B cell (primary cell): ENCODE results near the gene LPCAT3. TPM values are rescaled to one million over a fixed set of nuclear protein-coding genes. Genes with fewer than 3 reads are reported as not detected.

Experiments used
- ATAC-seq: fragments of 200-7000 bp; cut with Tn5 transposase; one replicate; pipeline ENCODE4 v1.10.0; 2021; ENCODE audit warnings: low read depth, mild to moderate bottlenecking, moderate number of reproducible peaks, moderate library complexity
- CTCF ChIA-PET: fragments of 350-600 bp; sonication (Branson Sonifier 250); formaldehyde crosslinking; loops from one replicate; lab custom pipeline; 2021; ENCODE audit warnings: antibody characterized with exemption, inconsistent platforms; lab: Charles Lee
- POLR2A ChIA-PET: fragments of 350-600 bp; sonication (Branson Sonifier 250); formaldehyde crosslinking; loops from one replicate; lab custom pipeline; 2021; ENCODE audit warnings: antibody characterized with exemption; lab: Charles Lee
- DNase-seq: peaks from one replicate; pipeline ENCODE4 v3.0.0; 2013
- H2AFZ ChIP-seq: 2 replicates; pipeline ENCODE4 v1.6.1; 2012; ENCODE audit warnings: mild to moderate bottlenecking, low read depth, low read length; ENCODE audit not compliant: insufficient read depth, poor library complexity, severe bottlenecking
- H3K27ac ChIP-seq, 2 donors: 1 replicate in 1 of 2; 2 replicates in 1 of 2; pipeline ENCODE4 v1.5.1; 2012 to 2013; ENCODE audit warnings: low read length in 2 of 2, mild to moderate bottlenecking in 2 of 2, moderate library complexity in 1 of 2
- H3K27me3 ChIP-seq, 4 experiments: fragments of 200-600 bp in 1 of 4; sonication (generic) in 1 of 4; replicated peaks in 1 of 4; 1 replicate in 2 of 4; 2 replicates in 2 of 4; pipeline versions ENCODE4 v1.6.1 to v1.7.0; 2013 to 2016; ENCODE audit warnings: low read length in 3 of 4, mild to moderate bottlenecking in 2 of 4, mixed read lengths in 1 of 4, moderate library complexity in 1 of 4; ENCODE audit not compliant: insufficient read depth in 4 of 4, control insufficient read depth in 3 of 4; ENCODE audit errors: control extremely low read depth in 1 of 4
- H3K36me3 ChIP-seq, 2 experiments: replicated peaks in 1 of 2; 1 replicate in 1 of 2; 2 replicates in 1 of 2; pipeline versions ENCODE4 v1.6.1 to v1.7.1; 2013; ENCODE audit warnings: low read length in 1 of 2; ENCODE audit not compliant: insufficient read depth in 2 of 2, control insufficient read depth in 1 of 2; ENCODE audit errors: control extremely low read depth in 1 of 2, extremely low read depth in 1 of 2
- H3K4me1 ChIP-seq, 2 donors: fragments of 200-600 bp in 1 of 2; sonication (generic) in 1 of 2; 1 replicate in 1 of 2; 2 replicates in 1 of 2; pipeline versions ENCODE4 v1.5.1 to v1.6.1; 2013 to 2017; ENCODE audit warnings: low read length in 2 of 2; ENCODE audit not compliant: control insufficient read depth in 2 of 2, insufficient read depth in 2 of 2
- H3K4me2 ChIP-seq: replicated peaks from 2 replicates; pipeline ENCODE3; 2012; ENCODE audit warnings: mild to moderate bottlenecking, low read depth, low read length; ENCODE audit not compliant: poor library complexity, severe bottlenecking
- H3K4me3 ChIP-seq, 5 experiments: fragments of 200-600 bp in 1 of 5; sonication (generic) in 1 of 5; 1 replicate in 3 of 5; 2 replicates in 2 of 5; pipeline versions ENCODE4 v1.5.1 to v1.7.0; 2011 to 2016; ENCODE audit warnings: low read length in 4 of 5, mild to moderate bottlenecking in 4 of 5, low read depth in 2 of 5, control low read depth in 1 of 5, moderate library complexity in 1 of 5; ENCODE audit not compliant: insufficient read depth in 1 of 5; ENCODE audit errors: control extremely low read depth in 1 of 5, extremely low read depth in 1 of 5
- H3K79me2 ChIP-seq: fragments of 200-600 bp; sonication (generic); one replicate; pipeline ENCODE4 v1.6.0; 2016; ENCODE audit warnings: low read length; ENCODE audit not compliant: control insufficient read depth, insufficient read depth
- H3K9ac ChIP-seq: fragments of 200-600 bp; sonication (generic); 2 replicates; pipeline ENCODE4 v1.6.1; 2017; ENCODE audit warnings: mild to moderate bottlenecking, low read length, moderate library complexity
- H3K9me3 ChIP-seq, 3 donors: one replicate each; pipeline versions ENCODE4 v1.6.1 to v1.7.1; 2013; ENCODE audit warnings: low read length in 2 of 3; ENCODE audit not compliant: control insufficient read depth in 2 of 3, insufficient read depth in 1 of 3; ENCODE audit errors: control extremely low read depth in 1 of 3
- H4K20me1 ChIP-seq: 2 replicates; pipeline ENCODE4 v1.6.0; 2012; ENCODE audit warnings: mild to moderate bottlenecking, low read length; ENCODE audit not compliant: insufficient read depth, control insufficient read depth, poor library complexity, severe bottlenecking
- H3K27ac Mint-ChIP-seq: one replicate; pipeline ENCODE4 v1.8.0; 2021; ENCODE audit warnings: mixed read lengths
- H3K27me3 Mint-ChIP-seq: one replicate; pipeline ENCODE4 v1.8.0; 2021; ENCODE audit warnings: mixed read lengths
- H3K4me1 Mint-ChIP-seq: one replicate; pipeline ENCODE4 v1.8.0; 2021; ENCODE audit warnings: mixed read lengths
- H3K4me3 Mint-ChIP-seq: one replicate; pipeline ENCODE4 v1.8.0; 2021; ENCODE audit warnings: mixed read lengths
- H3K9me3 Mint-ChIP-seq: one replicate; pipeline ENCODE4 v1.8.0; 2022; ENCODE audit warnings: mixed read lengths; ENCODE audit not compliant: insufficient read depth
- EZH2 ChIP-seq: IDR thresholded peaks from 2 replicates; pipeline ENCODE4 v1.6.1; 2012; ENCODE audit warnings: borderline replicate concordance, low read depth, mild to moderate bottlenecking, moderate library complexity, low read length; ENCODE audit not compliant: insufficient read depth, poor library complexity, severe bottlenecking
- WGBS: methylation state at CpG from one replicate; pipeline ENCODE4 v1.1.5; 2013; ENCODE audit warnings: missing lambda C conversion rate; ENCODE audit not compliant: insufficient coverage; 5-methylcytosine and 5-hydroxymethylcytosine counted together
- intact Hi-C: fragments of 100-400 bp; cut with micrococcal nuclease; formaldehyde crosslinking; loops from one replicate; pipeline ENCODE4 v1.10.0; 2022
- polyA plus RNA-seq: library from polyadenylated mRNA; depleted of rRNA; stranded (reverse); fragments of >200 nt; gene quantifications from 2 replicates; pipeline ENCODE4 v1.2.3, GENCODE V29; 2012
- total RNA-seq, 2 donors: library from RNA; stranded (reverse); fragments of 120-200 nt in 1 of 2; gene quantifications; 1 replicate in 1 of 2; 2 replicates in 1 of 2; pipeline versions ENCODE4 v1.2.3 to v1.2.4, GENCODE V29; 2013 to 2022
- TF ChIP-seq, protein P1 (sequence below): fragments of 200-600 bp; IDR thresholded peaks from one replicate; pipeline ENCODE4 v1.8.0; 2022; ENCODE audit warnings: antibody characterized with exemption, mild to moderate bottlenecking

The LPCAT3 gene
- total and polyA plus RNA-seq, 2 donors (not counting 1 experiment from before 2014, with no cell fraction given), result 17.6 to 26.2 TPM

DNA sequence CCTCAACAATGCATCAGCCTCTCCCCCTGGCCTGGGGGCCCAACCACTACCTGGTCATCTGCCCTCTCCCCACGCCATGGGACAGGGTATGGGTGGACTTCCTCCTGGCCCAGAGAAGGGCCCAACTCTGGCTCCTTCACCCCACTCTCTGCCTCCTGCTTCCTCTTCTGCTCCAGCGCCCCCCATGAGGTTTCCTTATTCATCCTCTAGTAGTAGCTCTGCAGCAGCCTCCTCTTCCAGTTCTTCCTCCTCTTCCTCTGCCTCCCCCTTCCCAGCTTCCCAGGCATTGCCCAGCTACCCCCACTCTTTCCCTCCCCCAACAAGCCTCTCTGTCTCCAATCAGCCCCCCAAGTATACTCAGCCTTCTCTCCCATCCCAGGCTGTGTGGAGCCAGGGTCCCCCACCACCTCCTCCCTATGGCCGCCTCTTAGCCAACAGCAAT, 82.1 kb downstream of the LPCAT3 start:
- Mint-ChIP-seq H3K27me3 (no peaks in the 10 kb centered on the region), H3K9me3 (no peaks in the 10 kb centered on the region), H3K4me3 (peak overlapping the region; percentile 87), H3K27ac (peak overlapping the region; percentile 97), H3K4me1 (peaks cover 39% of the 10 kb centered on the region)
- Histone ChIP-seq H3K9ac (peak overlapping the region; percentile 75), H3K36me3 (peaks cover 0 to 16% of the 10 kb centered on the region in 2 experiments), H3K27ac (peak overlapping the region; percentile 88 to 91), H3K27me3 (no peaks in the 10 kb centered on the region), H3K4me1 (peaks cover 17 to 27% of the 10 kb centered on the region in 2 donors), H2AFZ (no peak overlapping the region), H3K79me2 (peaks cover 20% of the 10 kb centered on the region), H4K20me1 (no peaks in the 10 kb centered on the region), H3K9me3 (no peaks in the 10 kb centered on the region), H3K4me2 (peak overlapping the region; percentile 97), H3K4me3 (peak overlapping the region in 3 of 5 experiments; percentile 77 to 94 (median 87))
- intact Hi-C loops, result loop anchor here (2.0 to 5.0 kb wide), 2 partner anchors 83 to 84 kb away; partner anchors contain the start of genes CDCA3, LPCAT3 and USP5
- ChIA-PET CTCF (interaction anchor here (0.7 to 3.6 kb wide), 7 partner anchors 7 to 265 kb away, joined by 3 to 19 read pairs (median 9); partner anchors contain the start of genes C12orf57, RNU7-1 and SPSB2), POLR2A (interaction anchor here (4.4 to 18.5 kb wide), 2 partner anchors 10 to 22 kb away, joined by 37 to 662 read pairs; partner anchors contain the start of genes ATN1 and PTPN6)
- DNase-seq (no peak), ATAC-seq (no peak)
- no peak for TF ChIP-seq EZH2
- TF ChIP-seq, protein P1, sequence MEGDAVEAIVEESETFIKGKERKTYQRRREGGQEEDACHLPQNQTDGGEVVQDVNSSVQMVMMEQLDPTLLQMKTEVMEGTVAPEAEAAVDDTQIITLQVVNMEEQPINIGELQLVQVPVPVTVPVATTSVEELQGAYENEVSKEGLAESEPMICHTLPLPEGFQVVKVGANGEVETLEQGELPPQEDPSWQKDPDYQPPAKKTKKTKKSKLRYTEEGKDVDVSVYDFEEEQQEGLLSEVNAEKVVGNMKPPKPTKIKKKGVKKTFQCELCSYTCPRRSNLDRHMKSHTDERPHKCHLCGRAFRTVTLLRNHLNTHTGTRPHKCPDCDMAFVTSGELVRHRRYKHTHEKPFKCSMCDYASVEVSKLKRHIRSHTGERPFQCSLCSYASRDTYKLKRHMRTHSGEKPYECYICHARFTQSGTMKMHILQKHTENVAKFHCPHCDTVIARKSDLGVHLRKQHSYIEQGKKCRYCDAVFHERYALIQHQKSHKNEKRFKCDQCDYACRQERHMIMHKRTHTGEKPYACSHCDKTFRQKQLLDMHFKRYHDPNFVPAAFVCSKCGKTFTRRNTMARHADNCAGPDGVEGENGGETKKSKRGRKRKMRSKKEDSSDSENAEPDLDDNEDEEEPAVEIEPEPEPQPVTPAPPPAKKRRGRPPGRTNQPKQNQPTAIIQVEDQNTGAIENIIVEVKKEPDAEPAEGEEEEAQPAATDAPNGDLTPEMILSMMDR, result no peak
- 83% methylated on average over 3 of the region's 3 CpGs for WGBS
